Measurements from ENCODE around the gene LRMDA.

The LRMDA gene

DNA sequence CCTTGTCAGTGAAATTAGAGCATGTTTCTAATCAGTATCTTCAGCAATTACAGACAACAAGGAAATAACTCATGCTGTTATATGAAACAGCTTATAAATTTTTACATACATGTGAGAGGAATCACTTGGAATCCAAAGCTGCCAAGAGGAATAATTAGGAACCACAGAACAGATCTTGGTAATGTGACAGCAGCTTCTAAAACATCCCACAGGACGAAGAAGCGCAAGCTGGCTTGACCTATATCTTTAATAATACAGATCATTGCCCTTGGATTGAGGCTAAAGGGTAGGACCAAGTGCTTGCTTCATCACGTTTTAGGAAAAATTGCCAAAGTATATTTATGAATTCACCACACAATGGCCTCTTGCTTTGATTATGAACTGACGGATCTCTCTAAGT is 869.8 kb downstream of the LRMDA start:
- TF ChIP-seq, protein P1, sequence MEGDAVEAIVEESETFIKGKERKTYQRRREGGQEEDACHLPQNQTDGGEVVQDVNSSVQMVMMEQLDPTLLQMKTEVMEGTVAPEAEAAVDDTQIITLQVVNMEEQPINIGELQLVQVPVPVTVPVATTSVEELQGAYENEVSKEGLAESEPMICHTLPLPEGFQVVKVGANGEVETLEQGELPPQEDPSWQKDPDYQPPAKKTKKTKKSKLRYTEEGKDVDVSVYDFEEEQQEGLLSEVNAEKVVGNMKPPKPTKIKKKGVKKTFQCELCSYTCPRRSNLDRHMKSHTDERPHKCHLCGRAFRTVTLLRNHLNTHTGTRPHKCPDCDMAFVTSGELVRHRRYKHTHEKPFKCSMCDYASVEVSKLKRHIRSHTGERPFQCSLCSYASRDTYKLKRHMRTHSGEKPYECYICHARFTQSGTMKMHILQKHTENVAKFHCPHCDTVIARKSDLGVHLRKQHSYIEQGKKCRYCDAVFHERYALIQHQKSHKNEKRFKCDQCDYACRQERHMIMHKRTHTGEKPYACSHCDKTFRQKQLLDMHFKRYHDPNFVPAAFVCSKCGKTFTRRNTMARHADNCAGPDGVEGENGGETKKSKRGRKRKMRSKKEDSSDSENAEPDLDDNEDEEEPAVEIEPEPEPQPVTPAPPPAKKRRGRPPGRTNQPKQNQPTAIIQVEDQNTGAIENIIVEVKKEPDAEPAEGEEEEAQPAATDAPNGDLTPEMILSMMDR (IDR thresholded peaks at IDR 0.05): no peak

DNA sequence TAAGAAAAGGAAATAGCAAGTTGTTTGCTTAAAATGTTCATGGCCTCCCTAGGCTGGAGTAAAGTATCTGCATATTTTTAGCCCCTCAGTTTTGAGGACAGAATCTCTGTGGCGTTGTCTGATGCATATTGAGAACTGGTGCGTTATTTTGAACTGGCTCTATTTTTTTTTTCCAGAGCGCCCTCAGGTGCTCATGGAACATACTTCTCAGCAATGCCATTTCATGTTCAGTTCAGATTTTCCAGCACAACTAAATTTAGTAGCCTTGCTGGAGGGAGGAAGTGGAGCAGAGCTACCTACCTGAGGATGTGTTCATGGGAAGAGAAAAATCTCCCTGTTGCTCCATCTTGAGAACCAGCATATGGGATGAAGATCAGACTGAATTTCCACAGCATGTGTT is 870.5 kb downstream of the LRMDA start:
- TF ChIP-seq, protein P1 (IDR thresholded peaks at IDR 0.05): peak; percentile 51

GRCh38 chr10:76302481-76302880 is 871.1 kb downstream of the LRMDA start:
- TF ChIP-seq, protein P1 (IDR thresholded peaks at IDR 0.05): no peak

GRCh38 chr10:76302961-76303630 is 871.7 kb downstream of the LRMDA start:
- TF ChIP-seq, protein P1 (IDR thresholded peaks at IDR 0.05): no peak

- TF ChIP-seq, protein P1 (IDR thresholded peaks at IDR 0.05): peak; percentile 72
These were observed 872.4 kb downstream of the LRMDA start for GRCh38 chr10:76303682-76304316.

GRCh38 chr10:76305930-76306615 is 874.6 kb downstream of the LRMDA start:
- TF ChIP-seq, protein P1 (IDR thresholded peaks at IDR 0.05): no peak

DNA sequence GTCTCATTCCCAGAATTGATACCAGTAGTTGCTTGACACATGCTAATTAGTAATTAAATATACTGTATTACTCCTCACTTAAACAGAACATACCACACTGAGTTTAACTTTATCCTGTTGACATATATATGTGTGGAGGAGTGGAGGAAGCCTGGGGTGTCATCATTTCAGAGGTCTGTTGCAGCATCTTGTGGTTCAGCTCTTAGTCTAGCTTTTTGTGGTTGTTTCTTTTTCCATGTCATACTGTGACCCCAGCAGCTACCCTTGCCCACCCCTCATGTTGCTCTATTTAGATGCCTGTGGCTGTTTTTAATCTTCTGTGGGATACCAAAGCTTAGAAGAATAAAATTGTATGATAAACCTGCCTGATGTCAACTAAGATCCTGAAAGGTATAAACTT is 875.4 kb downstream of the LRMDA start:
- TF ChIP-seq, protein P1 (IDR thresholded peaks at IDR 0.05): no peak
